ENCODE results near the gene FAM20C. TPM values are rescaled to one million over a fixed set of nuclear protein-coding genes. Genes with fewer than 3 reads are reported as not detected.

FAM20C gene
- total RNA-seq, 1 donor from 2014 or later: 58.8 TPM

GRCh38 chr7:255721-256361 is 63.5 kb downstream of the FAM20C start:
- Histone ChIP-seq H3K27ac (no peak overlapping the region), H3K27me3 (no peaks in the 10 kb centered on the region), H3K36me3 (peaks cover 67% of the 10 kb centered on the region), H3K9me3 (no peaks in the 10 kb centered on the region), H3K4me3 (no peak overlapping the region), H3K4me1 (no peaks in the 10 kb centered on the region)
- no peak for ATAC-seq
- DNase-seq: no peak
- no peak for TF ChIP-seq CTCF (IDR thresholded peaks at IDR 0.05)
- intact Hi-C loops (cut with DNase I): no loop called here

GRCh38 chr7:256461-256940 is 64.1 kb downstream of the FAM20C start:
- peaks cover 64% of the 10 kb centered on the region for H3K36me3 ChIP-seq
- H3K9me3 ChIP-seq: no peaks in the 10 kb centered on the region
- H3K27ac ChIP-seq: no peak overlapping the region
- H3K27me3 ChIP-seq: no peaks in the 10 kb centered on the region
- ATAC-seq (no peak), DNase-seq (peak; percentile 62)
- no peak for TF ChIP-seq CTCF (IDR thresholded peaks at IDR 0.05)
- intact Hi-C loops (cut with DNase I): no loop called here
- no peaks in the 10 kb centered on the region for H3K4me1 ChIP-seq
- no peak overlapping the region for H3K4me3 ChIP-seq

GRCh38 chr7:256981-257646 is 64.7 kb downstream of the FAM20C start:
- H3K9me3 ChIP-seq: no peaks in the 10 kb centered on the region
- ATAC-seq: no peak
- no peaks in the 10 kb centered on the region for H3K4me1 ChIP-seq
- no peak for TF ChIP-seq CTCF (IDR thresholded peaks at IDR 0.05)
- intact Hi-C loops (cut with DNase I): no loop called here
- no peak overlapping the region for H3K4me3 ChIP-seq
- peak; percentile 55 for DNase-seq
- no peaks in the 10 kb centered on the region for H3K27me3 ChIP-seq
- H3K36me3 ChIP-seq: peaks cover 59% of the 10 kb centered on the region
- H3K27ac ChIP-seq: no peak overlapping the region

- H3K27me3 ChIP-seq: no peaks in the 10 kb centered on the region
- no peaks in the 10 kb centered on the region for H3K4me1 ChIP-seq
- TF ChIP-seq CTCF (IDR thresholded peaks at IDR 0.05): no peak
- H3K4me3 ChIP-seq: no peak overlapping the region
- no peak overlapping the region for H3K27ac ChIP-seq
- intact Hi-C loops (cut with DNase I): no loop called here
- no peaks in the 10 kb centered on the region for H3K9me3 ChIP-seq
- ATAC-seq: no peak
- DNase-seq: peak; percentile 52
- H3K36me3 ChIP-seq: peaks cover 57% of the 10 kb centered on the region
Measured at GRCh38 chr7:257647-257992, 65.2 kb downstream of the FAM20C start.

- Histone ChIP-seq H3K9me3 (no peaks in the 10 kb centered on the region), H3K4me3 (no peak overlapping the region), H3K36me3 (peaks cover 47% of the 10 kb centered on the region), H3K27me3 (no peaks in the 10 kb centered on the region), H3K27ac (no peak overlapping the region), H3K4me1 (no peaks in the 10 kb centered on the region)
- ATAC-seq (no peak), DNase-seq (peak; percentile 59)
- intact Hi-C loops (cut with DNase I): no loop called here
- no peak for TF ChIP-seq CTCF (IDR thresholded peaks at IDR 0.05)
Measured at GRCh38 chr7:258476-259190, 66.3 kb downstream of the FAM20C start.
